ENCODE data around the gene CUL2. TPM values are rescaled to one million over a fixed set of nuclear protein-coding genes. Genes with fewer than 3 reads are reported as not detected.

Gene CUL2
- total and polyA plus RNA-seq, 10 of the 15 experiments (the other 5 are each of a cell fraction or from before 2014, with no cell fraction given): 11.9 to 56.5 (median 33.2) TPM

- ChIA-PET RAD21 (ENCODE audit: unreplicated experiment) (no interaction called here), CTCF (interaction anchor here (0.8 to 1.3 kb wide), 3 partner anchors 46 to 323 kb away, joined by 3 to 4 read pairs (median 3); no protein-coding TSS in a partner anchor), POLR2A (no interaction called here)
These were observed 44.1 kb downstream of the CUL2 start for GRCh38 chr10:35046074-35046473.

More at GRCh38 chr10:35046074-35046473, 44.1 kb downstream of the CUL2 start:
- Histone ChIP-seq H3K4me2 (ENCODE audit: control insufficient read depth, insufficient read depth) (no peak overlapping the region), H3K4me3 (no peak overlapping the region), H3K9me3 (replicated peaks; ENCODE audit: control insufficient read depth, insufficient read depth, low read length) (no peaks in the 10 kb centered on the region), H3K27ac (ENCODE audit: control insufficient read depth, insufficient read depth) (no peak overlapping the region), H3K9ac (ENCODE audit: control insufficient read depth, insufficient read depth, low read length) (no peak overlapping the region), H3K4me1 (ENCODE audit: control insufficient read depth, insufficient read depth, low read length) (no peaks in the 10 kb centered on the region), H3K27me3 (replicated peaks in 1 of 2; ENCODE audit: control insufficient read depth in 2 of 2, insufficient read depth in 2 of 2, low read length in 1 of 2) (no peaks in the 10 kb centered on the region), H3K79me2 (ENCODE audit: control insufficient read depth, insufficient read depth, low read length) (no peaks in the 10 kb centered on the region), H4K20me1 (ENCODE audit: control insufficient read depth, insufficient read depth) (no peaks in the 10 kb centered on the region), H2AFZ (ENCODE audit: control insufficient read depth, low read depth, low read length) (no peak overlapping the region), H3K36me3 (ENCODE audit: control insufficient read depth in 2 of 2, insufficient read depth in 2 of 2, low read length in 1 of 2) (peaks cover 0 to 30% of the 10 kb centered on the region in 2 experiments; a peak in 3 of 4 replicates)
- no peak for TF ChIP-seq SMC3 (IDR thresholded peaks at IDR 0.05; ENCODE audit: borderline replicate concordance, low read length)
- no peak for TF ChIP-seq SP1 (IDR thresholded peaks at IDR 0.05; ENCODE audit: low read depth, low read length)
- TF ChIP-seq MEF2A (IDR thresholded peaks at IDR 0.05; ENCODE audit: insufficient read depth, low read depth, low read length): no peak
- no peak for TF ChIP-seq KDM1A (IDR thresholded peaks at IDR 0.05; ENCODE audit: borderline replicate concordance)
- TF ChIP-seq SRF (IDR thresholded peaks at IDR 0.05; ENCODE audit: low read depth in 2 of 2, low read length in 2 of 2): no peak
- TF ChIP-seq TBL1XR1 (IDR thresholded peaks at IDR 0.05; ENCODE audit: low read depth, low read length): no peak
- TF ChIP-seq HDAC2 (IDR thresholded peaks at IDR 0.05): no peak
- TF ChIP-seq ZBTB4 (CRISPR knock-in tag; IDR thresholded peaks at IDR 0.05): no peak
- no peak for TF ChIP-seq BCLAF1 (IDR thresholded peaks at IDR 0.05)
- in situ Hi-C loops (cut with MboI) (no loop called here), intact Hi-C loops (cut with micrococcal nuclease; ENCODE audit: unreplicated experiment) (no loop called here)
- ATAC-seq (no peak), FAIRE-seq (no peak), DNase-seq (ENCODE audit: low read depth, low spot score) (no peak)
- BruUV-seq (replicated peaks): no TSS peak
- SMC1A ChIA-PET (ENCODE audit: uncharacterized antibody, unreplicated experiment): interaction anchor here (0.6 to 2.2 kb wide), 4 partner anchors 11 to 57 kb away, joined by 3 to 8 read pairs (median 3); no protein-coding TSS in a partner anchor
- 50% methylated on average over 2 of the region's 2 CpGs for WGBS (ENCODE audit: insufficient coverage, insufficient replicate concordance, low lambda C conversion rate, missing lambda C conversion rate)

Measured in GM12878 (cell line).